GM19043 (cell line): ENCODE measurements around the gene VPS11.
A peak's percentile ranks its signal among the peaks of the same experiment; 100 is the strongest.
"Not testable (repeated sequence)": the region's sequence is repeated elsewhere in the genome, so short reads cannot be mapped to it uniquely, and the experiment has no call there.

ENCODE experiments used
- ATAC-seq: cut with Tn5 transposase; IDR thresholded peaks from one replicate; pipeline ENCODE4 v1.9.1; 2021; ENCODE audit warnings: low read depth; ENCODE audit not compliant: unreplicated experiment

The VPS11 gene

DNA sequence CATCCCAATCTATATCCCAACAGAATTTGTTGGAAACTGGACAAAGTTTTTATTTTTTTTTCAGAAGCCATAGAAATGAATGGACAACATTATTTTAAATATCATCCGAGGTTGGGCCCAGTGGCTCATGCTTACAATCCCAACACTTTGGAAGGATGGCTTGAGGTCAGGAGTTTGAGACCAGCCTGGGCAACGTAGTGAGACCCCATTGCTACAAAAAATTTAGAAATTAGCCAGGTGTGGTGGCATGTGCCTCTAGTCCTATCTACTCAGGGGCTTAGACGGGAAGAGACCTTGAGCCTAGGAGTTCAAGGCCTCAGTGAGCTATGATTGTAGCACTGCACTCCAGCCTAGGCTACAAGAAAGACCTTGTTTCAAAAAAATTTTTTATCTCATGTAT is 32.8 kb upstream of the VPS11 start:
- no peak for ATAC-seq

DNA sequence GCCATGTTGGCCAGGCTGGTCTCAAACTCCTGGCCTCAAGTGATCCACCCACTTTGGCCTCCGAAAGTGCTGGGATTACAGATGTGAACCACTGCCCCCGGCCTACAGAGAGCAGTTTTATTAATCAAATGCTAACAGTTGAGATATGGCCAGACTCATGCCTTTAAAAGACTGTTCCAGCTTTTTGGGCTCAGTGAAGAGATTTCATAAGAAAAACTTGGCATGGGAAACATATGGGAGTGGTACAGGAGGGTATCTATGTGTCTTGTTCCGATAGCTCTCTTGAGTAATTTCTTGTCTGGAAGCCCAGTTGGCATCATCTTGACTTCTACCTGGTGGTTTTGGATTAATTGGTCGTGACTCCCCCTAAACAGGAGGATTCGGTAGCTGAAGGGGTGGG is 28.7 kb upstream of the VPS11 start:
- ATAC-seq: no peak

GRCh38 chr11:119039471-119039870 is 28.1 kb upstream of the VPS11 start:
- not testable (repeated sequence) for ATAC-seq

- no peak for ATAC-seq
Observed at GRCh38 chr11:119041821-119042514, 25.6 kb upstream of the VPS11 start.

- no peak for ATAC-seq
Observed at GRCh38 chr11:119042927-119043326, 24.7 kb upstream of the VPS11 start.

GRCh38 chr11:119044708-119045107 is 22.9 kb upstream of the VPS11 start:
- no peak for ATAC-seq

- ATAC-seq: no peak
Observed at GRCh38 chr11:119046489-119046888, 21.1 kb upstream of the VPS11 start.

DNA sequence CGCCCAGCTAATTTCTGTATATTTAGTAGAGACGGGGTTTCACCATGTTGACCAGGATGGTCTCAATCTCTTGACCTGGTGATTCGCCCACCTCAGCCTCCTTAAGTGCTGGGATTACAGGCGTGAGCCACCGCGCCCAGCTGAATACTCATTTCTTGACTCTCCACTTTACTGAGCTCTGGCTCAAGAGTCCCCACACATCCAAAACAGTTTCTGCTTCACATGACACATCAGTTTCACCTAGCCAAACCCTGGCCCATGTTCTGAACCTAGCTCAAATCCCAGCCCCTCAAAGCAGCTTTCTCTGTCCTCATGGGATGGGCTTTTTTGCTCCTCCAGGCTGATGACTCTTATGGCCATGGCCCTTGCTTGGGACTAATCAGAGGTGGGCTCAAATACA is 20.4 kb upstream of the VPS11 start:
- no peak for ATAC-seq

DNA sequence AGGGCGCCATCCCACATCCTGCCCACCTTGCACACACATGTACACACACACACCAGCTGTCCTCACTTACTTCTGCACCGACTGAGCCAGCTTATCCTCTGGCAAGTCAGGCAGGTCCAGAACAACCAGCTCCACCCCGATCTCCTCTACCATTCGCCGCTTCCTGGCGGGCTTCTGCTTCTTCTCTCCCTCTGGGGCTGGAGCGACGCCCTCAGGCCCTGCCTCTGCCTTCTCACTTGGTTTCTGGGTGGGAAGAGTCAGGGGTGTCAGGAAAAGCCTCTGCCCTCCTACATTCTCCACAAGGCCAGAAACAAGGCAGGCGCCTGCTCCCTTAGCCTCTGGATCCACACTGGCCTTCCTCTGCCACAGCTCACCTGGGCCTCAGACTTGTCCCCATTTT is 19.0 kb upstream of the VPS11 start:
- no peak for ATAC-seq

- ATAC-seq: no peak
Observed at GRCh38 chr11:119049081-119049480, 18.5 kb upstream of the VPS11 start.

DNA sequence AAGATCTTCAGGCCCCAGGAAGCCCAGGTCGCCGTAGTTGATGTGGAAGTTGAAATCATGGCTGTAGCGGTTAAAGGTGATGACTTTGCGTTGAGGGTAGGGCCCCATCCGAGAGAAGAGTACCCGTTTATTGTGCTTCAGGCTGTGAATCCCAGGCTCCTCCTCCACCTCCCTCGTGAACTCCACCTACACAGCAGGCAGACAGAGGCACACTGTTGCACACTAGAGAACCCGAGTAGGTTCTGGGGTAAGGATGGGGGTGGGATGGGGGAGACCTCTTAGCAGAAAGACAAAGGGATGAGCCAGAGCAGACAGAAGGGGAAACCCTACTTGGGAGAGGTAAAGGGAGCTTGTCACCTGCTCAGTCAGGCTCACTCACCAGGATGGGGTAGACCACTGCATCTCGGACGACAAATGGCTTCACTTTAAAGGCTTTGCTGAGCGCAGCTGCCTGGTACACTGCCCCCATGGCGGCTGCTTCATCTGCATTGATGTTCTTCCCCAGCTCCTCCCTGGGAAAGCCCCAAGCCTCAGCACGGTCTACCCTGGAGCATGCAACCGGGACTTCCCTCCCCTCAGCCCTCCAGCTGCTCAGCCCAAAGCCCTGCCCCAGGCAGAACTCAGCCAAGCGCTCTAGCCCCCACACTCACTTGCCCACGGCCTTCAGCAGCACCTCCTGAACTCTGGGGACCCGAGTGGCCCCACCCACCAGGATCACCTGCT is 16.0 kb upstream of the VPS11 start:
- ATAC-seq: no peak

DNA sequence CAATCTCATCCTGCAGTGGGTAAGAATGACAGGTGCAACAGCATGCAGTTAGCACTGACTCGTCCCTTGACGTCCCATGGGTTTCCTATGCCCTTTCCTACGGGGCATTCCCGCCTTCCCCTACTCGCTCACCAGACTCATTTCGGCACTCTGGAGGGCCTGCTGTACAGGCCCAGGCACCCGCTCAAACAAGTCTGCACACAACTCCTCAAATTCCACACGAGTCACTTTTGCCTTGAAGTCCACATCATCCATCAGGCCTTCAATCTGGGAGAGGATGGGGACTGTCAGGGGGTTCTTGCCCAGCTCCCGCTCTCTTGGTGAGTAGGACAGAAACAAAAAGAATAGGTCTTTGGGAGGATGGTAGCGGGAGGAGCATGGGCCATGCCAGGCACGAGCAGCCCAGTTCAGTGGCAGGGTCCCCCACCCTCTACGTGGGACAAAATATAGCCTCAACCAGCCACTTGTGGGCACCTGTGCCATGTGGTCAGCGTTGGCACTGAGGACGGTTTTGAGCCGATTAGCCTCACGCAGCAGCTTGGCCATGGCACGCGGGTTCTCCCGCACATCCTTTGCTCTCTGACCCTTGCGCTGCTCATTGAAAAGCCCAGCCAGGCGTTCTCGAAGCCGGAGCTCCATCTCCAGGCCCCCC is 15.3 kb upstream of the VPS11 start:
- no peak for ATAC-seq

- no peak for ATAC-seq
Observed at GRCh38 chr11:119054418-119054817, 13.2 kb upstream of the VPS11 start.

GRCh38 chr11:119055901-119056300 is 11.7 kb upstream of the VPS11 start:
- no peak for ATAC-seq

- no peak for ATAC-seq
Observed at GRCh38 chr11:119056421-119056999, 11.1 kb upstream of the VPS11 start.

GRCh38 chr11:119057000-119057769 is 10.4 kb upstream of the VPS11 start, which contains the start of gene HYOU1:
Gene HYOU1 (minus strand): TSS chr11:119057205. CDS start chr11:119056160, 1,045 bp downstream.
- ATAC-seq: peak; percentile 94

DNA sequence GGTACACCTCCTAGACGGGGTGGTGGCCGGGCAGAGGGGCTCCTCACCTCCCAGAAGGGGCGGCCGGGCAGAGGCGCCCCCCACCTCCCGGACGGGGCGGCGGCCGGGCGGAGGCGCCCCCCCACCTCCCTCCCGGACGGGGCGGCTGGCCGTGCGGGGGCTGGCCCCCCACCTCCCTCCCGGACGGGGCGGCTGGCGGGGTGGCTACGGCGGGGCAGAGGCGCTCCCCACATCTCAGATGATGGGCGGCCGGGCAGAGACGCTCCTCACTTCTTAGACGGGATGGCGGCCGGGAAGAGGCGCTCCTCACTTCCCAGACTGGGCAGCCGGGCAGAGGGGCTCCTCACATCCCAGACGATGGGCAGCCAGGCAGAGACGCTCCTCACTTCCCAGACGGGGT is 8.5 kb upstream of the VPS11 start:
- ATAC-seq: not testable (repeated sequence)

DNA sequence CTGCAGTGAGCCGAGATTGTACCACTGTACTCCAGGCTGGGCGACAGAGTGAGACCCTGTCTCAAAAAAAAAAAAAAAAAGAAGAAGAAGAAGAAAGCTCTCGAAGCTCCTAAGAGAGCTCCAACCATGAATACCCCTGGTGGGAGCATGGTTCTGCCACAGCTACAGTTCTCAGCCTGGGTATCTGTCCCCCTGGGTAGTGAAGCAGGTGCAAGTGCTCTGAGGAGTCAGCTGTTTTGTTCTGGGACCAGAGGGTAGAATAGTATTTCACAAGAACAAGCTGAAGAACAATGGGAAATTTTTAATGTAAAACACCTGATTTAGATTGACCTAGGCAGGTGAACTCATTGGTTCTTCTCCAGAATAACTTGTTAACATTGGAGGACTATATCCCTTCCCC is 6.4 kb upstream of the VPS11 start:
- no peak for ATAC-seq

GRCh38 chr11:119062779-119063178 is 4.8 kb upstream of the VPS11 start:
- ATAC-seq: no peak

- ATAC-seq: no peak
Observed at GRCh38 chr11:119065369-119065768, 2.2 kb upstream of the VPS11 start.

DNA sequence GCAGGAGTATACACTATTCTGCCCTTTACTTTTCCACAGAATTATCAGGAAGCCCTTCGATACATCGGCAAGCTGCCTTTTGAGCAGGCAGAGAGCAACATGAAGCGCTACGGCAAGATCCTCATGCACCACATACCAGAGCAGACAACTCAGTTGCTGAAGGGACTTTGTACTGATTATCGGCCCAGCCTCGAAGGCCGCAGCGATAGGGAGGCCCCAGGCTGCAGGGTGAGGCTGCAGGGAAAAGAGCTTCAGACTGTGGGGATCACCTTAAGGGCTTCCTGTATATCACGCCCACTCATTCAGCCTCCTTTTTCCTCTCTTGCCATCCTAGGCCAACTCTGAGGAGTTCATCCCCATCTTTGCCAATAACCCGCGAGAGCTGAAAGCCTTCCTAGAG is 10.2 kb downstream of the VPS11 start:
- ATAC-seq: no peak
